Peyer's patch (tissue), 4 donors: Measurements from ENCODE around the gene ANKRD11. TPM values are rescaled to one million over a fixed set of nuclear protein-coding genes. Genes with fewer than 3 reads are reported as not detected.

Experiments
- DNase-seq, 3 donors: peaks; one replicate each; pipeline ENCODE4 v3.0.0-alpha.2; 2017 to 2019
- H3K27ac ChIP-seq, 4 donors: fragments of 200-600 bp; sonication (generic); one replicate each; pipeline ENCODE4 v1.5.1; 2016 to 2019
- H3K27me3 ChIP-seq, 2 donors: fragments of 200-600 bp; sonication (generic); one replicate each; pipeline ENCODE4 v1.5.1; 2019
- H3K36me3 ChIP-seq, 3 donors: fragments of 200-600 bp; sonication (generic); one replicate each; pipeline ENCODE4 v1.5.1; 2016 to 2019
- H3K4me1 ChIP-seq, 4 donors: fragments of 200-600 bp; sonication (generic); one replicate each; pipeline ENCODE4 v1.5.1; 2016 to 2019
- H3K4me3 ChIP-seq, 4 donors: fragments of 200-600 bp; sonication (generic); 1 replicate in 3 of 4; 2 replicates in 1 of 4; pipeline ENCODE4 v1.5.1; 2016 to 2019; ENCODE audit warnings: mild to moderate bottlenecking in 1 of 4
- H3K9me3 ChIP-seq, 4 donors: fragments of 200-600 bp; sonication (generic); one replicate each; pipeline ENCODE4 v1.5.1; 2016 to 2019; ENCODE audit warnings: mild to moderate bottlenecking in 1 of 4
- POLR2A ChIP-seq, 2 donors: fragments of 450-650 bp; IDR thresholded peaks; one replicate each; pipeline ENCODE4 v1.5.1; 2017; ENCODE audit warnings: antibody characterized with exemption in 2 of 2, mild to moderate bottlenecking in 2 of 2, moderate library complexity in 2 of 2
- total RNA-seq, 4 donors: library from RNA; depleted of rRNA; stranded (reverse); fragments of >200 nt; gene quantifications; one replicate each; pipeline ENCODE4 v1.1.0, GENCODE V29; 2016
- TF ChIP-seq, protein P1 (sequence below), 6 experiments: fragments of 450-650 bp in 4 of 6; fragments of 200-600 bp in 2 of 6; sonication (generic) in 1 of 6; IDR thresholded peaks; one replicate each; pipeline ENCODE4 v1.5.1; 2017 to 2019; ENCODE audit warnings: antibody characterized with exemption in 6 of 6, mild to moderate bottlenecking in 3 of 6, moderate library complexity in 1 of 6

Gene ANKRD11
- total RNA-seq, 4 donors from 2014 or later, result 177 to 227 (median 211) TPM

DNA sequence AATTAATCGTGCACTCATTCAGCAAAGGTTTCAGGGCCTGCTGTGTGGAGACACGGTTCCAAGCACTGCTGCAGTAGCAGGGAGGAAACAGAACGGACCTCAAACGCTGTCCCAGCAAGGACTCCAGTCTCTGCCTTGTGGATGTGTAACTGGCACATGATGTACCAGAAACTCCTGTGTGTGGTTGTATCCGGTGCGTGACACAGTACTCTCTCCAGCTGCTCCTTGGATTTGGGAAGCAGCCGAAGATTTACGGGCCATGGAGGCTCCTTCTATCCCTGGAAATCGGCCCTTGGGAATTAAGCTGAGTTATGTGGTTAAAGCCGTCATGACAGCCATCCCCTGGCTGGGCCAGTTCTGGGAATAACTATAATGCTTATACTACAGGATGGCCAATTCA is 8.5 kb upstream of the ANKRD11 start:
- no peak overlapping the region for H3K4me3 ChIP-seq
- H3K27ac ChIP-seq, result no peak overlapping the region
- no peak for DNase-seq
- TF ChIP-seq POLR2A (IDR thresholded peaks at IDR 0.05), result no peak
- TF ChIP-seq, protein P1, sequence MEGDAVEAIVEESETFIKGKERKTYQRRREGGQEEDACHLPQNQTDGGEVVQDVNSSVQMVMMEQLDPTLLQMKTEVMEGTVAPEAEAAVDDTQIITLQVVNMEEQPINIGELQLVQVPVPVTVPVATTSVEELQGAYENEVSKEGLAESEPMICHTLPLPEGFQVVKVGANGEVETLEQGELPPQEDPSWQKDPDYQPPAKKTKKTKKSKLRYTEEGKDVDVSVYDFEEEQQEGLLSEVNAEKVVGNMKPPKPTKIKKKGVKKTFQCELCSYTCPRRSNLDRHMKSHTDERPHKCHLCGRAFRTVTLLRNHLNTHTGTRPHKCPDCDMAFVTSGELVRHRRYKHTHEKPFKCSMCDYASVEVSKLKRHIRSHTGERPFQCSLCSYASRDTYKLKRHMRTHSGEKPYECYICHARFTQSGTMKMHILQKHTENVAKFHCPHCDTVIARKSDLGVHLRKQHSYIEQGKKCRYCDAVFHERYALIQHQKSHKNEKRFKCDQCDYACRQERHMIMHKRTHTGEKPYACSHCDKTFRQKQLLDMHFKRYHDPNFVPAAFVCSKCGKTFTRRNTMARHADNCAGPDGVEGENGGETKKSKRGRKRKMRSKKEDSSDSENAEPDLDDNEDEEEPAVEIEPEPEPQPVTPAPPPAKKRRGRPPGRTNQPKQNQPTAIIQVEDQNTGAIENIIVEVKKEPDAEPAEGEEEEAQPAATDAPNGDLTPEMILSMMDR (IDR thresholded peaks at IDR 0.05), result no peak
- no peaks in the 10 kb centered on the region for H3K27me3 ChIP-seq
- H3K36me3 ChIP-seq, result no peaks in the 10 kb centered on the region
- H3K9me3 ChIP-seq, result no peaks in the 10 kb centered on the region
- peaks cover 0 to 15% (median 0%) of the 10 kb centered on the region in 4 donors for H3K4me1 ChIP-seq

DNA sequence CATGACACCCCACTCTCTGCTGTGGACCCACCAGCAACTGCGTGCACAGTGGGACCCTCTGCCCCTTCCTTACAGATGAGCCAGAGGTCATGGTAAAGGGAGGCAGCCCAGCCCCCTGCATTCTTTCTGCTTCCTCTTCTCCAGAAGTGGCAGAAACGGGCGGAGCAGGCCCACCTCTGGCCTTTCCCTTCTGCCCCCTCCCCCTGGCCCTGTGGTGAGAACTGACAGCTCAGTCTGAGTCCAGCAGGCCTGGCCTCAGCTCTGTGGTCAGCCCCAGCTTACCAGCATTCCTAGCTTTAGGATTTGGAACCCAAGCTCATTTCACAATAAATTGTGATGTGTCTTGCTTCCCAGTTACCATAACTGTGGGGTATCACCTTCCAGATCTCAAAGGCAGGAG is 4.8 kb upstream of the ANKRD11 start:
- DNase-seq, result no peak
- Histone ChIP-seq H3K36me3 (no peaks in the 10 kb centered on the region), H3K9me3 (no peaks in the 10 kb centered on the region), H3K4me1 (peaks cover 0 to 19% (median 6%) of the 10 kb centered on the region in 4 donors), H3K27ac (no peak overlapping the region), H3K4me3 (no peak overlapping the region), H3K27me3 (no peaks in the 10 kb centered on the region)
- TF ChIP-seq, protein P1 (IDR thresholded peaks at IDR 0.05), result no peak

DNA sequence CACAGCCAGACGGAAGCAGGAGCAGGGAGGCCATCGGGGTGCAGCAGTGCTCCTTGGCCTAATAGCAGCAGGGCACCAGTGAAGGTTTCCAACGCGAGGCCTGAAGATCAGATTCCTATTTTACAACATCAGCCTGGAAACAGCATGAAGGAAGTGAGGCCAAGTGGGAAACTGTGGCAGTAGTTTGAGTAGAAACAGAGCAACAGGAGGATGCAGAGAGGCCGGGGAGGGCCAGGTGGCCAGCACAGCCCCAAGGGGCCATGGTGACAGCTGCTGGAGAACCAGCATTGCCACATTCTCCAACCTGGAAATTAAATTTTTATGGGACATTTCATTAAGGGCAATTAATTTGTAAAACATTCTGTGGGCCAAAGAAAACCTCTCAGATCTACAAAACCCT is 3.4 kb upstream of the ANKRD11 start:
- Histone ChIP-seq H3K27me3 (no peaks in the 10 kb centered on the region), H3K27ac (no peak overlapping the region), H3K4me3 (no peak overlapping the region), H3K9me3 (no peaks in the 10 kb centered on the region), H3K4me1 (peaks cover 0 to 21% (median 8%) of the 10 kb centered on the region in 4 donors), H3K36me3 (no peaks in the 10 kb centered on the region)
- DNase-seq, result no peak
- TF ChIP-seq, protein P1 (IDR thresholded peaks at IDR 0.05), result no peak
- no peak for TF ChIP-seq POLR2A (IDR thresholded peaks at IDR 0.05)

DNA sequence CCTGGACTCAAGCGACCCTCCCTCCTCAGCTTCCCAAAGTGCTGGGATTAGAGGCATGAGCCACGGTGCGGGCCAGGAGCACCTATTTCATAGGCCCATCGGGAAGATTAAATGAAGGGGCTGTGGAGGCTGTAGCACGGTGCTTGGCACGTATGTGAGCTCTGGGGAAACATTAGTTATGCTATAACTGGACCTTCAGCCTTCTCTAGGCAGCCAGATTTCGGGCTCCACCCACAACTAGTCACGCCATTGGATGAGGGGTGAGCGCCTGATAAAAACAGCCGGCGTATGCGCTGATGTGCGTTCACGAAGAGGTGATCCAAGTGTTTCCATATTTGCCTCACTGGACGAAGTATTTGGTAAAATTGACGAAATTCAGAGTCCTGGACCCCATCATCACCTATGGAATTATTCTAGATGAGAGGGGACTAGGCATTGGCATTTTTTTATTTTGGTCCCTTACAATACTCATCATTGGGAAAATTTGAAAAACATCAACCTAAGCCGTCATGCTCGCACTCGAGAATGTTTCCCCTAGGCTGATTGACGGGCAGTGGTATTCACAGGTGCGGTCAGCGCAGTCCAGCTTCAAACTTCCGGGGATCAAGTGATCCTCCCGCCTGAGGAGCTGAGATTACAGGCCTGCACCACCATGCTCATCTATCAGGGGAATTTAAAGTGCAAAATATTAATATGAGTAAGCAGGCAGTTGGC is 1.8 kb upstream of the ANKRD11 start:
- Histone ChIP-seq H3K36me3 (no peaks in the 10 kb centered on the region), H3K4me3 (peak overlapping the region in 3 of 4 donors; percentile 67 to 97 (median 69)), H3K27ac (peak overlapping the region in 1 of 4 donors; percentile 97), H3K4me1 (peaks cover 0 to 32% (median 12%) of the 10 kb centered on the region in 4 donors), H3K27me3 (no peaks in the 10 kb centered on the region), H3K9me3 (no peaks in the 10 kb centered on the region)
- TF ChIP-seq, protein P1 (IDR thresholded peaks at IDR 0.05), result no peak
- no peak for TF ChIP-seq POLR2A (IDR thresholded peaks at IDR 0.05)
- no peak for DNase-seq

DNA sequence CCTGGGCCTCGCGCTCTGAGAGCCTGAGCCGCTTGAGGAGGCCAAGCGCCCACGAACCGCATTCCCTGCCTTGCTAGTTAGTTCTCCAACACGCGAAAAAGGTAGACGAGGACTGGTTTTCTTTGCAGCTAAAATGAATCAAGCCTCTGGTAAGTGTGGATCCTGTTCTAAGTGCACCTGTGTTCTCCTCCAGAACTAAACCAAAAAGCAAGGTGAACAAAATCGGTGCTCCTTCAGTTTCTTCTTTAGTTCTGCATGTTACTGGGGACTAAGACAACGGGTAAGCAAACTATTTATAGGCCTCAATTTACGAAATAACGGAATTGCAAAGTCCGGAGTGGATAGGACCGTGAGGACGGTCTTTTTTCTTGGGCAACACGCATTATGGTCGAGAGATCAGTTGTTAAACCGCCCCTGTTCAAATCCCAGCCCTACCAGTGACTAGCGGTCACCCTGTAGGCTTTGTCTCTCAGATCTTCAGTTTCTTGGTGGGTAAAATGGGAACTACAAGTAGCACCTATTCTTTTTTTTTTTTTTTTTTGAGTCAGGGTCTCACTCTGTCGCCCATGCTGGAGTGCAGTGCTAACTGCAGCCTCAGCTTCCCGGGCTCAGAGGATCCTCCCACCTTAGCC is 993 bp upstream of the ANKRD11 start:
- H3K4me3 ChIP-seq, result peak overlapping the region; percentile 67 to 97 (median 75)
- peaks cover 0 to 34% (median 15%) of the 10 kb centered on the region in 4 donors for H3K4me1 ChIP-seq
- H3K27ac ChIP-seq, result peak overlapping the region; percentile 92 to 100 (median 96)
- H3K9me3 ChIP-seq, result no peaks in the 10 kb centered on the region
- TF ChIP-seq POLR2A (IDR thresholded peaks at IDR 0.05), result no peak
- TF ChIP-seq, protein P1 (IDR thresholded peaks at IDR 0.05), result peak in 3 of 6 experiments; percentile 21 to 31 (median 25)
- H3K27me3 ChIP-seq, result no peaks in the 10 kb centered on the region
- H3K36me3 ChIP-seq, result no peaks in the 10 kb centered on the region
- DNase-seq, result no peak
